PFSK-1 (cell line): ENCODE data around the gene NUTF2.

Experiments used
- POLR2AphosphoS5 ChIP-seq: IDR thresholded peaks from 2 replicates; pipeline ENCODE4 v1.6.1; 2012; ENCODE audit warnings: low read depth, mild to moderate bottlenecking, control low read depth, low read length, moderate library complexity
- TAF1 ChIP-seq: IDR thresholded peaks from 2 replicates; pipeline ENCODE4 v1.6.1; 2012; ENCODE audit warnings: low read length, control low read depth, borderline replicate concordance; ENCODE audit not compliant: insufficient read depth
- TF ChIP-seq, protein P1 (sequence below), 2 experiments: IDR thresholded peaks; 2 replicates each; pipeline versions ENCODE4 v1.6.1 to v1.8.0; 2011 to 2012; ENCODE audit warnings: low read depth in 2 of 2, low read length in 2 of 2, control low read depth in 1 of 2, inconsistent platforms in 1 of 2, mild to moderate bottlenecking in 1 of 2, moderate library complexity in 1 of 2; ENCODE audit not compliant: insufficient read depth in 1 of 2

DNA sequence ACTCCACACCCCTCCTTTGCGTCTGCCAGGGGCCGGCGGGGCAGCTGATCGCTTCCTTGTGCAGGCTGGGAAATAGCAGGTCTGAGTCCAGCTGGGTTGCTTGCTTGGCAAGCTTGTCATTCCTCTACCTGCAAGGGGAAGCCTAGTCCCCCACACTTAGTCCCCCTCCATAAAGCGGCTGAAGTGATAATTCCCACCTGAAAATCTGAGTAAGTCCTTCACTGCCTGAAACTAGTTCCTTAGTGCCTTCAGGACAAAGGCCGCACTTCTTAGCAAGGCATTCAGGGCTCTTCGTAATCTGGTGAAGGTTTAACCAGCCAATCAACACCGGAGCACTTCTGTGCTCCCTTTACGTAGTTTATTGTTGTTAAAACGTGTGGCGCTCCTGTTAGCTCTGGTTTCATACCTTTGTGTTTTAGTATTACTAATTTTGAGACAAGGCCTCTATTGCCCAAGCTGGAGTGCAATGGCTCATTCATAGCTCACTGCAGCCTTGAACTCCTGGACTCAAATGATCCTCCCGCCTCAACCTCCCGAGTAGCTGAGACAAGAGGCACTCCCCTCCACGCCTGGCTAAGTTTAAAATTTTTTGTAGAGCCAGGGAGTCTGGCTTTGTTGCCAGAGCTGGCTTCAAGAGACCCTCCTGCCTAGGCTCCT lies 47.1 kb downstream of the NUTF2 start:
- TF ChIP-seq TAF1, result no peak
- TF ChIP-seq, protein P1, sequence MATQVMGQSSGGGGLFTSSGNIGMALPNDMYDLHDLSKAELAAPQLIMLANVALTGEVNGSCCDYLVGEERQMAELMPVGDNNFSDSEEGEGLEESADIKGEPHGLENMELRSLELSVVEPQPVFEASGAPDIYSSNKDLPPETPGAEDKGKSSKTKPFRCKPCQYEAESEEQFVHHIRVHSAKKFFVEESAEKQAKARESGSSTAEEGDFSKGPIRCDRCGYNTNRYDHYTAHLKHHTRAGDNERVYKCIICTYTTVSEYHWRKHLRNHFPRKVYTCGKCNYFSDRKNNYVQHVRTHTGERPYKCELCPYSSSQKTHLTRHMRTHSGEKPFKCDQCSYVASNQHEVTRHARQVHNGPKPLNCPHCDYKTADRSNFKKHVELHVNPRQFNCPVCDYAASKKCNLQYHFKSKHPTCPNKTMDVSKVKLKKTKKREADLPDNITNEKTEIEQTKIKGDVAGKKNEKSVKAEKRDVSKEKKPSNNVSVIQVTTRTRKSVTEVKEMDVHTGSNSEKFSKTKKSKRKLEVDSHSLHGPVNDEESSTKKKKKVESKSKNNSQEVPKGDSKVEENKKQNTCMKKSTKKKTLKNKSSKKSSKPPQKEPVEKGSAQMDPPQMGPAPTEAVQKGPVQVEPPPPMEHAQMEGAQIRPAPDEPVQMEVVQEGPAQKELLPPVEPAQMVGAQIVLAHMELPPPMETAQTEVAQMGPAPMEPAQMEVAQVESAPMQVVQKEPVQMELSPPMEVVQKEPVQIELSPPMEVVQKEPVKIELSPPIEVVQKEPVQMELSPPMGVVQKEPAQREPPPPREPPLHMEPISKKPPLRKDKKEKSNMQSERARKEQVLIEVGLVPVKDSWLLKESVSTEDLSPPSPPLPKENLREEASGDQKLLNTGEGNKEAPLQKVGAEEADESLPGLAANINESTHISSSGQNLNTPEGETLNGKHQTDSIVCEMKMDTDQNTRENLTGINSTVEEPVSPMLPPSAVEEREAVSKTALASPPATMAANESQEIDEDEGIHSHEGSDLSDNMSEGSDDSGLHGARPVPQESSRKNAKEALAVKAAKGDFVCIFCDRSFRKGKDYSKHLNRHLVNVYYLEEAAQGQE (IDR thresholded peaks at IDR 0.05; ENCODE audit: insufficient read depth in 1 of 2, low read depth in 2 of 2, low read length in 2 of 2), result no peak
- TF ChIP-seq POLR2AphosphoS5, result no peak
